22Rv1 (cell line): ENCODE measurements around the gene PACC1.

ENCODE experiments used
- ZFX ChIP-seq: fragments of 450-650 bp; IDR thresholded peaks from 2 replicates; pipeline ENCODE4 v1.6.1; 2017; ENCODE audit warnings: antibody characterized with exemption, borderline replicate concordance
- TF ChIP-seq, protein P1 (sequence below): fragments of 450-650 bp; IDR thresholded peaks from 2 replicates; pipeline ENCODE4 v1.5.1; 2017; ENCODE audit warnings: mild to moderate bottlenecking

DNA sequence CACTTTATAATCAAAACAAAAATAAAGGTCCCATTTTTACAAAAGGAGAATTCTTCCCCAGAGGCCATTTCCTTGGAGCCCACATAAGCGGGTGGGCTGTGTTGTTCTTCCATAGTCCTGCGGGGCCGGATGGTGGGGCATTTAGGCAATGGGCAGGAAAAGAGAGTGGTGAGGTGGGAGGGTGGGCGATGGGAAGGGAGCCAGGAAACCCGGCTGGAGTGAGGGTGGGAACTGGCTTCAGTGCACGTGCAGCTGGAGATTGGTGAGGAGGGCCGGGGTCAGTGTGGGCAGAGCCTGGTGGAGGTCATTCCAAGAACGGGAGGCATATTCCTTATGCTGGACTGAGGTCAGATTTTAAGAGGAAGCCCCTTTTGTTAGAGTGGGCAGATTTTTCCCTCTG, 31.6 kb upstream of the PACC1 start:
- TF ChIP-seq, protein P1, sequence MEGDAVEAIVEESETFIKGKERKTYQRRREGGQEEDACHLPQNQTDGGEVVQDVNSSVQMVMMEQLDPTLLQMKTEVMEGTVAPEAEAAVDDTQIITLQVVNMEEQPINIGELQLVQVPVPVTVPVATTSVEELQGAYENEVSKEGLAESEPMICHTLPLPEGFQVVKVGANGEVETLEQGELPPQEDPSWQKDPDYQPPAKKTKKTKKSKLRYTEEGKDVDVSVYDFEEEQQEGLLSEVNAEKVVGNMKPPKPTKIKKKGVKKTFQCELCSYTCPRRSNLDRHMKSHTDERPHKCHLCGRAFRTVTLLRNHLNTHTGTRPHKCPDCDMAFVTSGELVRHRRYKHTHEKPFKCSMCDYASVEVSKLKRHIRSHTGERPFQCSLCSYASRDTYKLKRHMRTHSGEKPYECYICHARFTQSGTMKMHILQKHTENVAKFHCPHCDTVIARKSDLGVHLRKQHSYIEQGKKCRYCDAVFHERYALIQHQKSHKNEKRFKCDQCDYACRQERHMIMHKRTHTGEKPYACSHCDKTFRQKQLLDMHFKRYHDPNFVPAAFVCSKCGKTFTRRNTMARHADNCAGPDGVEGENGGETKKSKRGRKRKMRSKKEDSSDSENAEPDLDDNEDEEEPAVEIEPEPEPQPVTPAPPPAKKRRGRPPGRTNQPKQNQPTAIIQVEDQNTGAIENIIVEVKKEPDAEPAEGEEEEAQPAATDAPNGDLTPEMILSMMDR = no peak
- TF ChIP-seq ZFX = no peak
